ENCODE measurements around the gene TPBG.
"Not testable (repeated sequence)": the region's sequence is repeated elsewhere in the genome, so short reads cannot be mapped to it uniquely, and the experiment has no call there.

The TPBG gene

DNA sequence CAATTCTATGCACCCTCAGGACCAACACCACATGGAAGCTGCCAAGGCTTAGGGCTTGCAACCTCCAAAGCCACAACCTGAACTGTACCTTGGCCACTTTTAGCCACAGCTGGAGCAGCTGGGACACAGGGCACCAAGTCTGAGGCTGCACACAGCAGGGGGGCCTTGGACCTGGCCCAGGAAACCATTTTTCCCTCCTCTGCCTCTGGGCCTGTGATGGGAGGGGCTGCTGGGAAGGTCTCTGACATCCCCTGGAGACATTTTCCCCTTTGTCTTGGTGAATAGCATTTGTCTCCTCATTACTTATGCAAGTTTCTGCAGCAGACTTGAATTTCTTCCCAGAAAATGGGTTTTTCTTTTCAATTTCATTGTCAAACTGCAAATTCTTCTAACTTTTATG, 13.0 kb downstream of the TPBG start:
- no peak for DNase-seq (ENCODE audit: low read depth)

GRCh38 chr6:82380566-82381185, 17.1 kb downstream of the TPBG start:
- DNase-seq (ENCODE audit: low read depth): no peak

- DNase-seq (ENCODE audit: low read depth): no peak
Measured at GRCh38 chr6:82381278-82381677, 17.7 kb downstream of the TPBG start.

DNA sequence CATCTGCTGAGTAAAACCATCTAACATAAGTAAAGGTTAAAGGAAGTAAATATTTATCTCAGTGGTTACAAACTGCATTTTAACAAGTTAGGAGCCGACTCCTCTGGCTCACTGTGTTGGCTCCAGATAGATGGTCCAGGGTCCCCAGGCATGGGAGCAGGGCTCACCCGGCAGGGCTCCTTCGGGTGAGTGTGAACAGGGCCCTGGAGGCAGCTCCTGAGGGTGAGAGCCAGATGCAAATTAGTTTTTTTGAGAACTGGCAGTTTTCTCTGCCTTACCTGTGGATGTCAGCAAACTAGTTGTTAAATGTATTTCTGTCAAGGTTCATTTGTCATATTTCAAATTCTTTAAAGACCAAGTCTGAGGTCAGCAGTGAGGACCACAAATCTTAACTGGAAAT, 21.5 kb downstream of the TPBG start:
- no peak for DNase-seq (ENCODE audit: low read depth)

DNA sequence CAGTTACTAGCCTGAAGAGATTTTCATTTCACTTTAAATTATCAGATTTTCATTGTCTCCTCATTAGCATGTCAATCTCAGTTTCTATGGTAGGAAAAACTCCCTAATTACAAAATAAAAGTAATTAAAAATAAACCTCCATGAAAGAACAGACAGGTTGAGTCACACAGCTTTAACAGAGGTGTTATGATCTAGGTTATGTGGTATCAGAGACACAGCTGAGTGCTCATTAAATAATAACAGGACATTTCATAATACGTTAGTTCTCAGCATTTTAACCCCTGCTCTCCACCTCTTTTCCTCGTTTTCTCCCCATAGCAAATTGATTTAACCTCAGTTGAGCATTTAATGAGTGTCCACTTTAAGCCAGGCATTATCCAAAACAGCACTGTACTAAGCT, 21.9 kb downstream of the TPBG start:
- DNase-seq (ENCODE audit: low read depth): no peak

DNA sequence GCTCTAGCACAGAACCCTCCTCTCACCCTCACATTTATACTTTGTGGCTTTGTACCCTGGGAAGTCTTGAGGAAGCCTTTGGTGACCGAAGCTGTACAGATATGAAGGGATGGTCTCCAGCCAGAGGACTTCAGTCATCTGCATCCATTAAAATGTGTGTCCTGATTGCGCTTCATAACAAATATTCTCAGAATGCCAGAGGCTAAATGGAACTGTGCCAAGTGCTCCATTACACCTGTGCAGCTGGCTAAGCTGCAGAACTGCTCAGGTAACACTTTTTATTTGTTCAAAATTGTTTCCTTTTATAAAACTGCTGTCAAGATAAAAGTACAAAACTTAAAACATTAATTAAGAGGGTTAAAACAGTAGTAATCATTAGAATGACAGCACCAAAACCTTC, 22.3 kb downstream of the TPBG start:
- no peak for DNase-seq (ENCODE audit: low read depth)

DNA sequence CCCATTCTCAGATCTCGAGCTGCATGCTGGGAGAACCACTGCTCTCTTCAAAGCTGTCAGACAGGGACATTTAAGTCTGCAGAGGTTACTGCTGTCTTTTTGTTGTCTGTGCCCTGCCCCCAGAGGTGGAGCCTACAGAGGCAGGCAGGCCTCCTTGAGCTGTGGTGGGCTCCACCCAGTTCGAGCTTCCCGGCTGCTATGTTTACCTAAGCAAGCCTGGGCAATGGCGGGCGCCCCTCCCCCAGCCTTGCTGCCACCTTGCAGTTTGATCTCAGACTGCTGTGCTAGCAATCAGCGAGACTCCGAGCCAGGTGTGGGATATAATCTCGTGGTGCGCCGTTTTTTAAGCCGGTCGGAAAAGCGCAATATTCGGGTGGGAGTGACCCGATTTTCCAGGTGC, 31.2 kb downstream of the TPBG start:
- DNase-seq (ENCODE audit: low read depth): not testable (repeated sequence)

GRCh38 chr6:82396964-82397751, 33.5 kb downstream of the TPBG start:
- peak; percentile 83 for DNase-seq (ENCODE audit: low read depth)

DNA sequence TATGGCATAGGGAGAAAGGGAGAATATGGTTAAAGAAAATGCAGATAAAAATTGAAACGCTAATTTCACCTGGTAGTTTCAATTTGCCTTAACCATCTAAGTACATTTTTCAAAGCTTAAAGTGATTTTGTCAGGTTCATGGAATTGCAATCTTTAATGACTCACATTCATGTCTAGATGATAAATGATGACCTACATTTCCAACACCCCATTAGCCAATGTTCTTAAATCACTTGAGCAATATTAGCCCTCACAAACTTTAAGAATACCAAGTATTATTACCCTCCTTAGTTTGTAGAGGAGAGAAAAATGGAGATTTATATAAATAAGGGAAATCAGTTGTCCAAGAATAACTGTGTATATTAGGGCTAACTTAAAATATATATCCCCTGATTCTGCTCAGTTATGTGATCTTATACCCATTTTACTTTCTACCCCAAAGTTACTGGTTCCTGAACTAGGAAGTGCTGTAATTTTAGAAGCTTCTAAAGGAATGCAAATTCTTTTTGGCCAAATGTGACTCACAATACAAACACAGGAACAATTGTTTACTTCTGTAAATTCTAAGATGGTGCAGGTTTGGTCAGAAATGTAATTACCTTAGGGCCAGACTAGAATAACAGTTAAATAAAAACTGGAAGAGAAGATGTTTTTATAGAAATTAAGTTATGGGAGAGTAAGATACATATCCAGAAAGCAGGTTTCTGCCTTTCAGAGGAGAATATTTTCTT, 34.5 kb downstream of the TPBG start:
- DNase-seq (ENCODE audit: low read depth): no peak

- DNase-seq (ENCODE audit: low read depth): no peak
Measured at GRCh38 chr6:82408952-82409431, 45.4 kb downstream of the TPBG start.

- no peak for DNase-seq (ENCODE audit: low read depth)
Measured at GRCh38 chr6:82410151-82410648, 46.6 kb downstream of the TPBG start.

DNA sequence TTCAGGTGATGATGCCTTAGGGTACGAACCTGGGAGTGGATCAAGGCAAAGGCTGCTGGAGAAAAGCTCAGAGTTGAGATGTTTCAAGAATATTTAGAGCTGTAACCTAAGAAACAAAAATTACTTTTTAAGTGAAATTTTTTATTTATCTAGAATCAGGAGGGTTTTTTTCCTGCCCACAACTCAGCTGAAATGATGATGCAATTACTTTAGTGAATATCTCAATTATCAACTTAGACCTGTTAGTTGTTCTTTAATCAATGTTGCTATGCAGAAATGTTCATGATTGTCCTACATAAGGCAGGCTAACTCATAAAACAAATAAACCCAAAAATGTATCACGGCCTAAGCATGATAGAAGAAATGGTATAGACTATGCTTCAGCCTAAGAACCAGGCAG, 50.3 kb downstream of the TPBG start:
- DNase-seq (ENCODE audit: low read depth): no peak

DNA sequence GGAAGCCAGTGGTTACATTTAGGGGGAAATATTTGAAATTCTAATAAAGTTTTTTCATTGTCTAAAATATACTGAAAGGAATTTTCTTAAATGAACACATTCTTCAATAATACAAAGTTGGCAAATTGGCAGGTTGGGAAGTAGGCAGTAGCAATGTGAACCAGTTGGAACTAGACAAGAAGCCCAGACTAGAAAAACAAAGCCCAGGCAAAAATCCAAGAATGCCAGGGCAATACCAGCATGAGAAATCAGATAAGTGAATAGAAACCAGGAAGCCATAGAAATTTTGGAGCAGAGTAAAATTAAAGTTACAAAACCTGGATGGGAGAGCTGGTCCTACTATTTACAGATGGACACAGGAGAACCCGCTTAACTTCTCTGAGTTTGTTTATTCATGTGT, 52.2 kb downstream of the TPBG start:
- DNase-seq (ENCODE audit: low read depth): no peak

DNA sequence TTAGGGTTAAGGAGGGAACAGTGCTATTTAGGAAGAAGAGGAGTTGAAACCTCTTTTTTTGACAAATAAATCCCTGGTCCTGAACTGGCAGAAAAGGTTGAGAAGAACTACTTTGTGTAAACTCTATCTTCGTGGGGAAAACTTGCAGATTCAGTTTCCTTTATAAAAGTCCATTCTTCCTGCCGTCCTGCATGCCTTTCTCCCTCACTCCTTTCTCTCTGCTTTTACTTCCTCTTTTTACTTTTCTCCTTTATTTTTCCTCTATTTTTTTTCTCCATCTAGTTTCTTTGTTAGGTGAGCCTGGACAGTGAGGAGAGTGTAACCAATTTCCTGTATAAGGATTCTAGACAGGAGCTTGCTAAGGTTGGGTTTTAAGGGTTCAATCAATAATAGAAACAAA, 52.7 kb downstream of the TPBG start:
- no peak for DNase-seq (ENCODE audit: low read depth)
